Spinal cord (tissue), 10 donors: ENCODE measurements around the gene SCAP. TPM values are rescaled to one million over a fixed set of nuclear protein-coding genes. Genes with fewer than 3 reads are reported as not detected.
"Not testable (repeated sequence)": the region's sequence is repeated elsewhere in the genome, so short reads cannot be mapped to it uniquely, and the experiment has no call there.

Source experiments
- DNase-seq, 6 donors: peaks; one replicate each; pipeline versions ENCODE4 v3.0.0 to v3.0.0-alpha.2; 2013 to 2015; ENCODE audit warnings: low spot score in 6 of 6, low read depth in 4 of 6
- H3K27ac ChIP-seq: one replicate; pipeline ENCODE4 v1.5.1; 2013; ENCODE audit warnings: low read depth, low read length, control low read depth
- H3K27me3 ChIP-seq: one replicate; pipeline ENCODE4 v1.6.1; 2013; ENCODE audit warnings: low read length; ENCODE audit not compliant: control insufficient read depth, insufficient read depth
- H3K36me3 ChIP-seq: one replicate; pipeline ENCODE4 v1.6.1; 2013; ENCODE audit warnings: low read length; ENCODE audit not compliant: control insufficient read depth, insufficient read depth
- H3K4me1 ChIP-seq: one replicate; pipeline ENCODE4 v1.6.1; 2013; ENCODE audit warnings: low read length; ENCODE audit not compliant: control insufficient read depth, insufficient read depth
- H3K4me3 ChIP-seq: one replicate; pipeline ENCODE4 v1.5.1; 2013; ENCODE audit warnings: low read depth, low read length, control low read depth
- H3K9me3 ChIP-seq: one replicate; pipeline ENCODE4 v1.6.1; 2013; ENCODE audit warnings: low read length; ENCODE audit not compliant: control insufficient read depth, insufficient read depth
- WGBS: methylation state at CpG from one replicate; pipeline ENCODE4 v1.1.5; 2013; ENCODE audit warnings: missing lambda C conversion rate; ENCODE audit not compliant: insufficient coverage; 5-methylcytosine and 5-hydroxymethylcytosine counted together
- polyA plus RNA-seq, 2 donors: library from polyadenylated mRNA; unstranded; fragments of 120-200 nt; gene quantifications; one replicate each; pipeline ENCODE4 v1.2.1, GENCODE V29; 2013; ENCODE audit not compliant: insufficient read length in 2 of 2
- total RNA-seq, 2 donors: library from RNA; depleted of rRNA in 1 of 2; stranded (reverse); fragments of 120-200 nt in 1 of 2; fragments of >200 nt in 1 of 2; gene quantifications; one replicate each; pipeline versions ENCODE4 v1.2.3 to v1.2.4, GENCODE V29; 2013 to 2014
- donor health status: healthy.

SCAP gene
- total and polyA plus RNA-seq, 4 donors: 63.9 to 99.5 (median 93.4) TPM

GRCh38 chr3:47469616-47470015, 6.1 kb downstream of the SCAP start:
- Histone ChIP-seq H3K4me1 (peaks cover 7% of the 10 kb centered on the region), H3K27me3 (no peaks in the 10 kb centered on the region), H3K36me3 (peaks cover 2% of the 10 kb centered on the region), H3K4me3 (no peak overlapping the region), H3K9me3 (peaks cover 1% of the 10 kb centered on the region), H3K27ac (no peak overlapping the region)
- WGBS: no CpG with 5 or more reads among the region's 3 CpGs
- DNase-seq: no peak

GRCh38 chr3:47468315-47468714, 7.4 kb downstream of the SCAP start:
- not testable (repeated sequence) for H3K4me3 ChIP-seq, H3K27ac ChIP-seq, DNase-seq, H3K9me3 ChIP-seq, H3K27me3 ChIP-seq, H3K36me3 ChIP-seq, H3K4me1 ChIP-seq
- no CpG with 5 or more reads among the region's 1 CpG for WGBS

- Histone ChIP-seq H3K4me3 (no peak overlapping the region), H3K36me3 (peaks cover 2% of the 10 kb centered on the region), H3K27ac (no peak overlapping the region), H3K9me3 (peaks cover 1% of the 10 kb centered on the region), H3K27me3 (no peaks in the 10 kb centered on the region), H3K4me1 (no peaks in the 10 kb centered on the region)
- WGBS: no CpG with 5 or more reads among the region's 1 CpG
- no peak for DNase-seq
Measured at GRCh38 chr3:47464588-47464987, 11.2 kb downstream of the SCAP start.

- 100% methylated on average over 1 of the region's 9 CpGs for WGBS
- not testable (repeated sequence) for H3K4me3 ChIP-seq, H3K9me3 ChIP-seq, H3K27ac ChIP-seq, H3K4me1 ChIP-seq, H3K27me3 ChIP-seq, DNase-seq, H3K36me3 ChIP-seq
Measured at GRCh38 chr3:47459534-47460085, 16.1 kb downstream of the SCAP start.

GRCh38 chr3:47456984-47457383, 18.8 kb downstream of the SCAP start:
- DNase-seq: no peak
- no peaks in the 10 kb centered on the region for H3K9me3 ChIP-seq
- H3K27ac ChIP-seq: no peak overlapping the region
- no peaks in the 10 kb centered on the region for H3K36me3 ChIP-seq
- H3K4me3 ChIP-seq: no peak overlapping the region
- no peaks in the 10 kb centered on the region for H3K27me3 ChIP-seq
- no peaks in the 10 kb centered on the region for H3K4me1 ChIP-seq

- Histone ChIP-seq H3K9me3 (no peaks in the 10 kb centered on the region), H3K4me3 (no peak overlapping the region), H3K27me3 (no peaks in the 10 kb centered on the region), H3K4me1 (no peaks in the 10 kb centered on the region), H3K36me3 (no peaks in the 10 kb centered on the region), H3K27ac (no peak overlapping the region)
- 88% methylated on average over 1 of the region's 3 CpGs for WGBS
- no peak for DNase-seq
Measured at GRCh38 chr3:47455806-47456452, 19.8 kb downstream of the SCAP start.

GRCh38 chr3:47452453-47453215, 23.1 kb downstream of the SCAP start:
- no peaks in the 10 kb centered on the region for H3K27me3 ChIP-seq
- WGBS: 62% methylated on average over 3 of the region's 4 CpGs
- no peaks in the 10 kb centered on the region for H3K4me1 ChIP-seq
- H3K36me3 ChIP-seq: no peaks in the 10 kb centered on the region
- no peak overlapping the region for H3K4me3 ChIP-seq
- H3K9me3 ChIP-seq: peaks cover 2% of the 10 kb centered on the region
- H3K27ac ChIP-seq: no peak overlapping the region
- DNase-seq: no peak

- Histone ChIP-seq H3K27ac (no peak overlapping the region), H3K4me3 (no peak overlapping the region), H3K27me3 (no peaks in the 10 kb centered on the region), H3K36me3 (peaks cover 15% of the 10 kb centered on the region), H3K4me1 (no peaks in the 10 kb centered on the region), H3K9me3 (peaks cover 2% of the 10 kb centered on the region)
- no peak for DNase-seq
- WGBS: 91% methylated on average over 5 of the region's 5 CpGs
Measured at GRCh38 chr3:47444103-47444502, 31.6 kb downstream of the SCAP start.

GRCh38 chr3:47443611-47443995, 32.1 kb downstream of the SCAP start:
- Histone ChIP-seq H3K9me3 (peaks cover 2% of the 10 kb centered on the region), H3K36me3 (peaks cover 18% of the 10 kb centered on the region), H3K27ac (peak overlapping the region; percentile 29), H3K27me3 (no peaks in the 10 kb centered on the region), H3K4me1 (no peaks in the 10 kb centered on the region), H3K4me3 (no peak overlapping the region)
- WGBS: 68% methylated on average over 3 of the region's 5 CpGs
- no peak for DNase-seq
